Smooth muscle cell (in vitro differentiated cells): ENCODE data around the gene SAMD1. TPM values are rescaled to one million over a fixed set of nuclear protein-coding genes. Genes with fewer than 3 reads are reported as not detected.

Source experiments
- DNase-seq: peaks from one replicate; lab custom pipeline; 2025; ENCODE audit not compliant: unreplicated experiment; lab: John Stamatoyannopoulos, UW
- H2AFZ ChIP-seq: fragments of 200-600 bp; sonication (generic); 2 replicates; pipeline ENCODE4 v1.6.0; 2016; ENCODE audit warnings: antibody characterized with exemption, low read depth, mild to moderate bottlenecking
- H3F3A ChIP-seq: fragments of 200-600 bp; sonication (generic); 2 replicates; pipeline ENCODE4 v1.6.0; 2017; ENCODE audit warnings: antibody characterized with exemption, low read depth
- H3K27ac ChIP-seq: fragments of 200-600 bp; sonication (generic); 2 replicates; pipeline ENCODE4 v1.5.1; 2016; ENCODE audit warnings: low read depth, mild to moderate bottlenecking
- H3K27me3 ChIP-seq: fragments of 200-600 bp; sonication (generic); 2 replicates; pipeline ENCODE4 v1.6.1; 2016; ENCODE audit warnings: low read depth, mild to moderate bottlenecking
- H3K36me3 ChIP-seq: fragments of 200-600 bp; sonication (generic); 2 replicates; pipeline ENCODE4 v1.5.1; 2016; ENCODE audit warnings: low read depth
- H3K4me1 ChIP-seq: fragments of 200-600 bp; sonication (generic); 2 replicates; pipeline ENCODE4 v1.5.1; 2016; ENCODE audit warnings: low read depth
- H3K4me2 ChIP-seq: fragments of 200-600 bp; sonication (generic); 2 replicates; pipeline ENCODE4 v1.6.0; 2016; ENCODE audit warnings: mild to moderate bottlenecking
- H3K4me3 ChIP-seq: fragments of 200-600 bp; sonication (generic); 2 replicates; pipeline ENCODE4 v1.5.1; 2016; ENCODE audit warnings: mild to moderate bottlenecking
- H3K79me2 ChIP-seq: fragments of 200-600 bp; sonication (generic); 2 replicates; pipeline ENCODE4 v1.6.0; 2016; ENCODE audit warnings: low read depth, mild to moderate bottlenecking
- H3K9ac ChIP-seq: fragments of 200-600 bp; sonication (generic); 2 replicates; pipeline ENCODE4 v1.6.0; 2016; ENCODE audit warnings: low read depth
- H3K9me3 ChIP-seq: fragments of 200-600 bp; sonication (generic); replicated peaks from 2 replicates; pipeline ENCODE4 v1.5.1; 2016; ENCODE audit warnings: low read depth
- H4K20me1 ChIP-seq: fragments of 200-600 bp; sonication (generic); 2 replicates; pipeline ENCODE4 v1.6.0; 2016; ENCODE audit warnings: low read depth
- WGBS: methylation state at CpG from one replicate; pipeline ENCODE4 v1.1.7; 2016; ENCODE audit warnings: low lambda C conversion rate; 5-methylcytosine and 5-hydroxymethylcytosine counted together
- polyA plus RNA-seq: library from polyadenylated mRNA; unstranded; fragments of >200 nt; fragmentation: Nextera tagmentation; extraction: Ambion mirVana; gene quantifications from 2 replicates; pipeline ENCODE4 v1.2.1, GENCODE V29; 2016
- total RNA-seq: library from RNA; depleted of rRNA; stranded (reverse); fragments of >200 nt; gene quantifications from 2 replicates; pipeline ENCODE4 v1.2.3, GENCODE V29; 2014
- TF ChIP-seq, protein P1 (sequence below): fragments of 200-600 bp; sonication (generic); IDR thresholded peaks from 2 replicates; pipeline ENCODE4 v1.5.1; 2017; ENCODE audit warnings: borderline replicate concordance, mild to moderate bottlenecking, antibody characterized with exemption; ENCODE audit not compliant: insufficient read depth, poor library complexity, severe bottlenecking

Gene SAMD1
- total and polyA plus RNA-seq, 2 experiments from 2014 or later = 35.0 to 71.3 TPM

DNA sequence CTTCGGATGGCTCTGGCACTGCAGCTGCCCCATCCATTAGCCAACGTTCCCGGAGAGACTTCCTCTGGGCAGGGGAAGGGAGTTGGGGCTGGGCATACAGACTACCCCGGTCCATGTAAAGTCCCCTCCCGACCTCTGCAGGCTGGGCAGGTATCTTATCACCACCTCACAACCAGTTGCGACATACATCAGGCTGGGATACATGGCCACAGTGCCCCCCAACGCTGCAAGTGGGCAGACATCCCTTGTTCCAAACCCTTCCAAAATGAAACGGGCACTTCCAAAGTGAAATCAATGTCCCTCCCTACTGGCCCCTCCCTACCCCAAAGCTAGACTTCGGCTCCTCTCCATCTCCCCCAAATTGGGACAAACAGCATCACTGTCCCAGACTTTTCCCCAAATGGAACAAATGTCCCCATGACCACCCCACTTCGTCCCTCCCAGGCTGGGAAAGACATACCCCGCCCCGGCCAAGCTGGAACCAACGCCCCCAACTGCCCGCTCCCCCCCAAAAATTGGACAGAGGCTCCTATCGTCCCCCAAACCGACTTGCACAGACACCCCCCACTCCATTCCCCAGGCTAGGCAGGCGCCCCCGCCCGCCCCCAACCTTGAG, 33.7 kb downstream of the SAMD1 start:
- no peak for DNase-seq

DNA sequence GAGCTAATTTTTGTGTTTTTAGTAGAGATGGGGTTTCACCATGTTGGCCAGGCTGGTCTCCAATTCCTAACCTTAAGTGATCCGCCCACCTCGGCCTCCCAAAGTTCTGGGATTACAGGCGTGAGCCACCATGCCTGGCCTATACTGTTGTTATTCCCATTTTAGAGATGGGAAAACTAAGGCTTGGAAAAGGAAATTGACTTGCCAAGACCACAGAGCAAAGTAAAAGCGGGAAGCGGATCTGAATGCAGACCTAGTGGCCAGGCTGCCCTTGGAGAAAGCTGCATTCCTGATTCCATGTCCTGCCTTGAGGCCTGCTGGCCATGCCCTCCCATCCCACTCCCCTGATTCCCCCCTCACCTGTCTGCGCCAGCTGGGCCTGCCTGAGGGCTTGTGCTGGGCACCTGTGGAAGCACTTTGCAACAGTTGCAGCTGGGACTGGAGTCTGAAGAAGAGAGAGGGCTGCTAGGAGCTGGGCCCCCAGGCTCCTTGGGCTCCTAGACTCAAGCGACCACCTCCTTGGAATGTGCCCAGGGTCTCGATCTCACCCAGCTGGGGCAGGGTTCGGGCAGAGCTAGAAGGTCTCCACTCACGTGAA, 34.4 kb downstream of the SAMD1 start:
- H2AFZ ChIP-seq = no peak overlapping the region
- H3K9me3 ChIP-seq = no peaks in the 10 kb centered on the region
- WGBS = 93% methylated on average over 10 of the region's 10 CpGs
- H3K79me2 ChIP-seq = no peaks in the 10 kb centered on the region
- no peaks in the 10 kb centered on the region for H4K20me1 ChIP-seq
- no peak overlapping the region for H3K4me3 ChIP-seq
- H3F3A ChIP-seq = no peaks in the 10 kb centered on the region
- no peak overlapping the region for H3K27ac ChIP-seq
- H3K4me1 ChIP-seq = no peaks in the 10 kb centered on the region
- TF ChIP-seq, protein P1, sequence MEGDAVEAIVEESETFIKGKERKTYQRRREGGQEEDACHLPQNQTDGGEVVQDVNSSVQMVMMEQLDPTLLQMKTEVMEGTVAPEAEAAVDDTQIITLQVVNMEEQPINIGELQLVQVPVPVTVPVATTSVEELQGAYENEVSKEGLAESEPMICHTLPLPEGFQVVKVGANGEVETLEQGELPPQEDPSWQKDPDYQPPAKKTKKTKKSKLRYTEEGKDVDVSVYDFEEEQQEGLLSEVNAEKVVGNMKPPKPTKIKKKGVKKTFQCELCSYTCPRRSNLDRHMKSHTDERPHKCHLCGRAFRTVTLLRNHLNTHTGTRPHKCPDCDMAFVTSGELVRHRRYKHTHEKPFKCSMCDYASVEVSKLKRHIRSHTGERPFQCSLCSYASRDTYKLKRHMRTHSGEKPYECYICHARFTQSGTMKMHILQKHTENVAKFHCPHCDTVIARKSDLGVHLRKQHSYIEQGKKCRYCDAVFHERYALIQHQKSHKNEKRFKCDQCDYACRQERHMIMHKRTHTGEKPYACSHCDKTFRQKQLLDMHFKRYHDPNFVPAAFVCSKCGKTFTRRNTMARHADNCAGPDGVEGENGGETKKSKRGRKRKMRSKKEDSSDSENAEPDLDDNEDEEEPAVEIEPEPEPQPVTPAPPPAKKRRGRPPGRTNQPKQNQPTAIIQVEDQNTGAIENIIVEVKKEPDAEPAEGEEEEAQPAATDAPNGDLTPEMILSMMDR = no peak
- no peak overlapping the region for H3K9ac ChIP-seq
- peaks cover 9% of the 10 kb centered on the region for H3K27me3 ChIP-seq
- no peak for DNase-seq
- H3K4me2 ChIP-seq = no peak overlapping the region
- no peaks in the 10 kb centered on the region for H3K36me3 ChIP-seq

More for the DNA sequence above, 33.7 kb downstream of the SAMD1 start:
- peak overlapping the region; percentile 47 for H3K4me3 ChIP-seq
- no peaks in the 10 kb centered on the region for H3K9me3 ChIP-seq
- no peaks in the 10 kb centered on the region for H3K4me1 ChIP-seq
- no peaks in the 10 kb centered on the region for H3K79me2 ChIP-seq
- TF ChIP-seq, protein P1 = no peak
- H3K36me3 ChIP-seq = no peaks in the 10 kb centered on the region
- H3K9ac ChIP-seq = no peak overlapping the region
- 41% methylated on average over 13 of the region's 19 CpGs for WGBS
- no peak overlapping the region for H3K27ac ChIP-seq
- no peaks in the 10 kb centered on the region for H3F3A ChIP-seq
- H2AFZ ChIP-seq = no peak overlapping the region
- no peaks in the 10 kb centered on the region for H4K20me1 ChIP-seq
- peak overlapping the region; percentile 85 for H3K4me2 ChIP-seq
- H3K27me3 ChIP-seq = peaks cover 9% of the 10 kb centered on the region

DNA sequence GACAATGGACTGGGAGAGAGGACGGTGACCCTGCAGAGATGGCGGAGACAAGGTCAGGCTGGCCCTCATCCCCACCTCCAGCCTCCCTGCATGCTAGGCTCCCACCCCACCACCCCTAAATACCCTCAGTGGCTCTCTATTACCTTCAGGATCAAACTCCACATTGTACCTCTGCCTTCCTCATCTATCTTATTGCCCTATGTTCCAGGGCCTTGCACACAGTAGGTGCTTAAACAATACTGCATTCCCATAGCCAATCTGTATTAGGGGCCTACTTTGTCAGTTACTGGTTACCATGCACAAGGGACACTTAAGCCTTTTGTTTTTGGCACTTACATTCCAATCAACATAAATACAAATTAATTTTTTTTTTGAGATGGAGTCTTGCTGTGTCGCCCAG, 35.2 kb downstream of the SAMD1 start:
- Histone ChIP-seq H3K36me3 (no peaks in the 10 kb centered on the region), H3K27ac (no peak overlapping the region), H4K20me1 (no peaks in the 10 kb centered on the region), H3F3A (no peaks in the 10 kb centered on the region), H3K9ac (no peak overlapping the region), H3K9me3 (no peaks in the 10 kb centered on the region), H2AFZ (no peak overlapping the region), H3K27me3 (peaks cover 9% of the 10 kb centered on the region), H3K4me1 (no peaks in the 10 kb centered on the region), H3K79me2 (no peaks in the 10 kb centered on the region), H3K4me2 (no peak overlapping the region), H3K4me3 (no peak overlapping the region)
- TF ChIP-seq, protein P1 = no peak
- WGBS = 90% methylated on average over 3 of the region's 3 CpGs
- DNase-seq = no peak

DNA sequence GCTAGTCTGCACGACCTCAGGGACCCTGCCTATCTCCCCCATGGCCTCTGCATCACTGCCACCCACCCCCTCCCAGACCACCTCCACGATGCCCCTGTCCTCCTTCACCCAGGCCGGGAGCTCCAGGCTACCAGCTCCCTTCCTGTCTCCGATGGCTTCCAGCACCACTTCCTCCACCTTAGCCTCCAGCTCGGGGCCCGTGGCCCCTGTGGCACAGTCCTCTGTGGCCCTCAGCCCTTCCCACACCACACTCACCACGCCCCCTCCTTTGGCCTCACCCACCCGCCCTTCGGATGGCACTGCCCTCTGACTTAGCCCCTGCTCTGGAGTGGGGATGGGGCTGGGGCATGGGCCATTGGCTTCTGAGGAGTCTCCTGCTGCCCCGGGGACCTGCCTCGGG, 35.8 kb downstream of the SAMD1 start:
- no peak for DNase-seq
- no peaks in the 10 kb centered on the region for H3K36me3 ChIP-seq
- H3F3A ChIP-seq = no peaks in the 10 kb centered on the region
- H3K9ac ChIP-seq = no peak overlapping the region
- no peak overlapping the region for H3K4me3 ChIP-seq
- H3K4me2 ChIP-seq = no peak overlapping the region
- H3K27ac ChIP-seq = no peak overlapping the region
- no peak overlapping the region for H2AFZ ChIP-seq
- TF ChIP-seq, protein P1 = no peak
- H3K79me2 ChIP-seq = no peaks in the 10 kb centered on the region
- no peaks in the 10 kb centered on the region for H3K9me3 ChIP-seq
- H3K4me1 ChIP-seq = no peaks in the 10 kb centered on the region
- H4K20me1 ChIP-seq = no peaks in the 10 kb centered on the region
- WGBS = 92% methylated on average over 9 of the region's 11 CpGs
- H3K27me3 ChIP-seq = peaks cover 9% of the 10 kb centered on the region
